B cell (primary cell): ENCODE data around the gene ZNF222.

Experiments used
- CTCF ChIP-seq: fragments of 200-600 bp; IDR thresholded peaks from one replicate; pipeline ENCODE4 v1.8.0; 2022; ENCODE audit warnings: antibody characterized with exemption, mild to moderate bottlenecking
- EZH2 ChIP-seq: IDR thresholded peaks from 2 replicates; pipeline ENCODE4 v1.6.1; 2012; ENCODE audit warnings: borderline replicate concordance, low read depth, mild to moderate bottlenecking, moderate library complexity, low read length; ENCODE audit not compliant: insufficient read depth, poor library complexity, severe bottlenecking

- TF ChIP-seq CTCF (no peak), EZH2 (no peak)
Measured at GRCh38 chr19:44021221-44021620, 4.0 kb upstream of the ZNF222 start.
